ENCODE measurements around the gene MICAL2.

MICAL2 gene

GRCh38 chr11:12160231-12160630 lies 49.8 kb downstream of the MICAL2 start:
- DNase-seq, result no peak

GRCh38 chr11:12160680-12161079 lies 50.3 kb downstream of the MICAL2 start:
- no peak for DNase-seq

- DNase-seq, result no peak
Measured at GRCh38 chr11:12161137-12161536, 50.7 kb downstream of the MICAL2 start.

GRCh38 chr11:12161603-12162350 lies 51.4 kb downstream of the MICAL2 start:
- DNase-seq, result no peak

GRCh38 chr11:12162652-12163051 lies 52.3 kb downstream of the MICAL2 start:
- DNase-seq, result no peak

GRCh38 chr11:12163181-12163941 lies 53.0 kb downstream of the MICAL2 start:
- DNase-seq, result no peak

GRCh38 chr11:12164061-12165014 lies 53.9 kb downstream of the MICAL2 start:
- no peak for DNase-seq

GRCh38 chr11:12165237-12165875 lies 55.0 kb downstream of the MICAL2 start:
- no peak for DNase-seq

GRCh38 chr11:12166299-12167060 lies 56.1 kb downstream of the MICAL2 start:
- DNase-seq, result no peak

- peak; percentile 17 for DNase-seq
Measured at GRCh38 chr11:12167061-12168000, 56.9 kb downstream of the MICAL2 start.

GRCh38 chr11:12168114-12168513 lies 57.7 kb downstream of the MICAL2 start:
- DNase-seq, result no peak

- no peak for DNase-seq
Measured at GRCh38 chr11:12169822-12170221, 59.4 kb downstream of the MICAL2 start.

- no peak for DNase-seq
Measured at GRCh38 chr11:12170501-12170900, 60.1 kb downstream of the MICAL2 start.

- DNase-seq, result no peak
Measured at GRCh38 chr11:12170984-12171383, 60.6 kb downstream of the MICAL2 start.

GRCh38 chr11:12171921-12172320 lies 61.5 kb downstream of the MICAL2 start:
- no peak for DNase-seq

- no peak for DNase-seq
Measured at GRCh38 chr11:12172493-12173013, 62.2 kb downstream of the MICAL2 start.

- DNase-seq, result no peak
Measured at GRCh38 chr11:12173111-12173510, 62.7 kb downstream of the MICAL2 start.

- no peak for DNase-seq
Measured at GRCh38 chr11:12174128-12174476, 63.7 kb downstream of the MICAL2 start.

GRCh38 chr11:12174477-12175143 lies 64.2 kb downstream of the MICAL2 start:
- no peak for DNase-seq

- DNase-seq, result no peak
Measured at GRCh38 chr11:12175694-12176241, 65.4 kb downstream of the MICAL2 start.
